Astrocyte (in vitro differentiated cells and primary cell): ENCODE data around the gene HOXD4. TPM values are rescaled to one million over a fixed set of nuclear protein-coding genes. Genes with fewer than 3 reads are reported as not detected.

Experiments used
- DNase-seq: peaks from one replicate; pipeline ENCODE4 v3.0.0-alpha.2; 2010; ENCODE audit warnings: low read depth
- FAIRE-seq: peaks from 2 replicates; lab custom pipeline; 2011; peaks lifted over from hg19 to GRCh38; lab: Jason Lieb, UNC
- H2AFZ ChIP-seq: 2 replicates; pipeline ENCODE4 v1.6.0; 2012; ENCODE audit warnings: low read depth, low read length, inconsistent platforms
- H3K27ac ChIP-seq: 2 replicates; pipeline ENCODE4 v1.5.1; 2011; ENCODE audit warnings: low read depth, low read length, inconsistent platforms
- H3K27me3 ChIP-seq: 2 replicates; pipeline ENCODE4 v1.6.0; 2011; ENCODE audit warnings: low read length, inconsistent platforms; ENCODE audit not compliant: insufficient read depth
- H3K36me3 ChIP-seq: 2 replicates; pipeline ENCODE4 v1.5.1; 2011; ENCODE audit warnings: low read length, inconsistent platforms; ENCODE audit not compliant: insufficient read depth
- H3K4me1 ChIP-seq: 2 replicates; pipeline ENCODE4 v1.5.1; 2011; ENCODE audit warnings: low read length, inconsistent platforms; ENCODE audit not compliant: insufficient read depth
- H3K4me2 ChIP-seq: 2 replicates; pipeline ENCODE4 v1.6.0; 2012; ENCODE audit warnings: low read length, inconsistent platforms
- H3K4me3 ChIP-seq: 2 replicates; pipeline ENCODE4 v1.5.1; 2011; ENCODE audit warnings: low read depth, mild to moderate bottlenecking, low read length, inconsistent platforms; ENCODE audit not compliant: insufficient read depth
- H3K79me2 ChIP-seq: 2 replicates; pipeline ENCODE4 v1.6.0; 2012; ENCODE audit warnings: mild to moderate bottlenecking, low read length, inconsistent platforms; ENCODE audit not compliant: insufficient read depth
- H3K9ac ChIP-seq: 2 replicates; pipeline ENCODE4 v1.6.0; 2012; ENCODE audit warnings: mild to moderate bottlenecking, low read length, inconsistent platforms
- H3K9me3 ChIP-seq: 2 replicates; pipeline ENCODE4 v1.5.1; 2012; ENCODE audit warnings: low read depth, mild to moderate bottlenecking, low read length, inconsistent platforms; ENCODE audit not compliant: insufficient read depth
- H4K20me1 ChIP-seq: 2 replicates; pipeline ENCODE4 v1.6.0; 2012; ENCODE audit warnings: low read length, inconsistent platforms; ENCODE audit not compliant: insufficient read depth
- H3K27ac Mint-ChIP-seq: one replicate; pipeline ENCODE4 v1.8.0; 2021; ENCODE audit warnings: mild to moderate bottlenecking, mixed read lengths; ENCODE audit not compliant: unreplicated experiment
- H3K27me3 Mint-ChIP-seq: one replicate; pipeline ENCODE4 v1.8.0; 2021; ENCODE audit warnings: low read depth, mixed read lengths; ENCODE audit not compliant: unreplicated experiment
- H3K36me3 Mint-ChIP-seq: one replicate; pipeline ENCODE4 v1.8.0; 2021; ENCODE audit warnings: low read depth, mixed read lengths; ENCODE audit not compliant: unreplicated experiment
- H3K4me1 Mint-ChIP-seq: one replicate; pipeline ENCODE4 v1.8.0; 2021; ENCODE audit warnings: low read depth, mixed read lengths; ENCODE audit not compliant: unreplicated experiment
- H3K4me3 Mint-ChIP-seq: one replicate; pipeline ENCODE4 v1.8.0; 2021; ENCODE audit warnings: mild to moderate bottlenecking, moderate library complexity, mixed read lengths; ENCODE audit not compliant: unreplicated experiment
- H3K9me3 Mint-ChIP-seq: one replicate; pipeline ENCODE4 v1.8.0; 2021; ENCODE audit warnings: mild to moderate bottlenecking, mixed read lengths; ENCODE audit not compliant: unreplicated experiment
- EZH2 ChIP-seq: IDR thresholded peaks from 2 replicates; pipeline ENCODE4 v1.6.1; 2012; ENCODE audit warnings: mild to moderate bottlenecking, low read length, inconsistent platforms; ENCODE audit not compliant: insufficient read depth
- total RNA-seq: library from RNA; stranded (reverse); gene quantifications from 2 replicates; pipeline ENCODE4 v1.2.1, GENCODE V29; 2021
- TF ChIP-seq, protein P1 (sequence below): IDR thresholded peaks from 2 replicates; pipeline ENCODE4 v1.5.1; 2011; ENCODE audit warnings: low read depth, mild to moderate bottlenecking, inconsistent platforms, low read length, moderate library complexity; ENCODE audit not compliant: insufficient read depth

The HOXD4 gene
- total RNA-seq, 1 donor from 2014 or later = not detected

DNA sequence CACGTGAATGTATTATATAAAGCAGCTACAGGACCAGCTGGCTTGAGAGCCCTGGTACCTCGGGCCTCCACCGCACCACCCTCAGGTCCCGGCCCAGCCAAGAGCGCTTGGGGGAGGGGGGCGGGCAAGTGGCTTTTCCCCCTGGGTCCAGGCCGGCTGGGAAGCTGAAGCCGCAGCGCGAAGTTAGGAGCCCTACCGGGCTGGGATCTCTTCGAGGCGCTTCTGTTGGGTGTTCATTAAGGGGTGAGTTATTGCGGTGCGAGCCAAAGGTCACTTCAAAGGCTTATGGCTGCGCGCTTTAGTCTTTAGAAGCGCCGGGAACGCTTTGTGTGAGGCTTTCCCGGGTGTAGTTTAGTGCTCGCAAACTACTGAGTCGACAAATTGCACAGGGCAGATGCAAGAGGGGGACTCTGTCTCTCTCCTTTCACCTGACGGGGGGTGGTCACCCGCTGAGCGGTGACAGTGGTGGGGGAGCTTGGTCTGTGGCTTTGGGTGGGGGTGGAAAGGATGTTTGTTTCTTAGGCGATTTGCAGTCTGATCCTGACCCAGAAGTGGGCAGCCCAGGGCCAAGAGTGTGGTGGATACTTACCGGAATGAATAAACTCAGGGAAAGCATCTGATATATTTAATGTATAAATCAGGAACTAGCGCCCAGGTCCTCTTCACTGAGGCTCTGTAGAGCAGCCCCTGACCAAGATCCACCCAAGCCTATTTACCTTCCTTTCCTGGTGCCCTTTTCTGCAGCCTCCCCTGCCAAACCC, 11.7 kb downstream of the HOXD4 start:
- peak overlapping the region; percentile 82 for H3K4me2 ChIP-seq
- H3K9me3 Mint-ChIP-seq = peaks cover 30% of the 10 kb centered on the region
- DNase-seq (peak; percentile 57), FAIRE-seq (no peak)
- no peaks in the 10 kb centered on the region for H3K4me1 Mint-ChIP-seq
- H2AFZ ChIP-seq = no peak overlapping the region
- H4K20me1 ChIP-seq = no peaks in the 10 kb centered on the region
- peaks cover 8% of the 10 kb centered on the region for H3K4me1 ChIP-seq
- no peak overlapping the region for H3K27ac ChIP-seq
- no peak overlapping the region for H3K4me3 Mint-ChIP-seq
- peaks cover 90% of the 10 kb centered on the region for H3K27me3 Mint-ChIP-seq
- peak overlapping the region; percentile 53 for H3K27ac Mint-ChIP-seq
- peak overlapping the region; percentile 1 for H3K9ac ChIP-seq
- peaks cover 2% of the 10 kb centered on the region for H3K9me3 ChIP-seq
- H3K36me3 Mint-ChIP-seq = peaks cover 4% of the 10 kb centered on the region
- peaks cover 85% of the 10 kb centered on the region for H3K27me3 ChIP-seq
- TF ChIP-seq, protein P1, sequence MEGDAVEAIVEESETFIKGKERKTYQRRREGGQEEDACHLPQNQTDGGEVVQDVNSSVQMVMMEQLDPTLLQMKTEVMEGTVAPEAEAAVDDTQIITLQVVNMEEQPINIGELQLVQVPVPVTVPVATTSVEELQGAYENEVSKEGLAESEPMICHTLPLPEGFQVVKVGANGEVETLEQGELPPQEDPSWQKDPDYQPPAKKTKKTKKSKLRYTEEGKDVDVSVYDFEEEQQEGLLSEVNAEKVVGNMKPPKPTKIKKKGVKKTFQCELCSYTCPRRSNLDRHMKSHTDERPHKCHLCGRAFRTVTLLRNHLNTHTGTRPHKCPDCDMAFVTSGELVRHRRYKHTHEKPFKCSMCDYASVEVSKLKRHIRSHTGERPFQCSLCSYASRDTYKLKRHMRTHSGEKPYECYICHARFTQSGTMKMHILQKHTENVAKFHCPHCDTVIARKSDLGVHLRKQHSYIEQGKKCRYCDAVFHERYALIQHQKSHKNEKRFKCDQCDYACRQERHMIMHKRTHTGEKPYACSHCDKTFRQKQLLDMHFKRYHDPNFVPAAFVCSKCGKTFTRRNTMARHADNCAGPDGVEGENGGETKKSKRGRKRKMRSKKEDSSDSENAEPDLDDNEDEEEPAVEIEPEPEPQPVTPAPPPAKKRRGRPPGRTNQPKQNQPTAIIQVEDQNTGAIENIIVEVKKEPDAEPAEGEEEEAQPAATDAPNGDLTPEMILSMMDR = no peak
- TF ChIP-seq EZH2 = no peak
- no peak overlapping the region for H3K4me3 ChIP-seq
- no peaks in the 10 kb centered on the region for H3K36me3 ChIP-seq
- H3K79me2 ChIP-seq = no peaks in the 10 kb centered on the region

DNA sequence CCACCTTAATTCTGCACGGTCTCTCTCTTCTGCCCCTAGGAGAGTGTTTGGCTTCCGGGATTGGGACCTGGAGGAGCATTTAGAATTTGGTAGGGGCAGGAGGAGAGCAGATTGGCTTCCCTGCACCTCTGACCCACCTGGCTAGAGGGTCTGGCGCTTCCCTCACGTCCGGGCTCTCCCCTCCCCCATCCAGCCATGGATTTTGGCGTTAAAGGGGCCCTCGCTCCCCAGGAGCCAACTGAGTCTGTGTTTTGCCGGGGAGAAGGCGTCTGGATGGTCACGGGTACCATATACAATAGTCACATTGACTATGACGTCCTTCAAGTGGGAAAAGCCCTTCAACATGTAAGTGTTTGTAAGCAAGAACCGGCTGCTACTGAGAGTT, 12.3 kb downstream of the HOXD4 start:
- TF ChIP-seq EZH2 = no peak
- TF ChIP-seq, protein P1 = no peak
- no peaks in the 10 kb centered on the region for H3K4me1 Mint-ChIP-seq
- Histone ChIP-seq H3K27ac (no peak overlapping the region), H3K79me2 (no peaks in the 10 kb centered on the region), H4K20me1 (no peaks in the 10 kb centered on the region), H3K9me3 (peaks cover 2% of the 10 kb centered on the region), H2AFZ (no peak overlapping the region), H3K36me3 (no peaks in the 10 kb centered on the region), H3K9ac (no peak overlapping the region), H3K4me3 (no peak overlapping the region), H3K4me2 (peak overlapping the region; percentile 82), H3K27me3 (peaks cover 80% of the 10 kb centered on the region), H3K4me1 (peaks cover 8% of the 10 kb centered on the region)
- peaks cover 4% of the 10 kb centered on the region for H3K36me3 Mint-ChIP-seq
- peaks cover 85% of the 10 kb centered on the region for H3K27me3 Mint-ChIP-seq
- H3K9me3 Mint-ChIP-seq = peaks cover 28% of the 10 kb centered on the region
- H3K4me3 Mint-ChIP-seq = no peak overlapping the region
- no peak for DNase-seq
- FAIRE-seq = no peak
- H3K27ac Mint-ChIP-seq = no peak overlapping the region

DNA sequence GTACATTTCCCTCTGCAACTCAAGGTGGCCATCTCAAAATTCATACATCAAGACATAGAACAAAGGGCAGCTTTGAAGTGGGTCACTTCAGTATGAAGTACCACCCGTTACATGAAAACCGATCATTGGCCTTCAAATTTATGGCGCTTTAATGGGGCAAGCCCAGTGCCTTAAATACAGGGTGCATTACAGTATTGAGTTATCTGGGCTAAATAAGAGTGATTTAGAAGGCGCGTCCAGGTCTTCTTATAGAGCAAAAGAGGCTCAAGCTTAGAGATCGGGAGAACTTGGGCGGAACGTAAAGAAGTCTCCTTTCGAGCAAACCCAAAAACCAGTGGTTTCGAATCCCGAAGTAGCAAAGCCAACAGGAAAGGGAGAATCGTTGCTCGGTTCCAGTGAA, 12.9 kb downstream of the HOXD4 start:
- H4K20me1 ChIP-seq = no peaks in the 10 kb centered on the region
- no peak for DNase-seq
- H3K27me3 Mint-ChIP-seq = peaks cover 84% of the 10 kb centered on the region
- peak overlapping the region; percentile 10 for H2AFZ ChIP-seq
- peaks cover 4% of the 10 kb centered on the region for H3K36me3 Mint-ChIP-seq
- no peak overlapping the region for H3K4me3 Mint-ChIP-seq
- no peaks in the 10 kb centered on the region for H3K36me3 ChIP-seq
- no peak overlapping the region for H3K27ac ChIP-seq
- no peak overlapping the region for H3K27ac Mint-ChIP-seq
- H3K9ac ChIP-seq = peak overlapping the region; percentile 18
- FAIRE-seq = no peak
- peaks cover 76% of the 10 kb centered on the region for H3K27me3 ChIP-seq
- no peak overlapping the region for H3K4me3 ChIP-seq
- H3K4me2 ChIP-seq = peak overlapping the region; percentile 75
- H3K79me2 ChIP-seq = no peaks in the 10 kb centered on the region
- H3K9me3 ChIP-seq = peaks cover 2% of the 10 kb centered on the region
- H3K9me3 Mint-ChIP-seq = peaks cover 28% of the 10 kb centered on the region
- TF ChIP-seq EZH2 = no peak
- TF ChIP-seq, protein P1 = no peak
- no peaks in the 10 kb centered on the region for H3K4me1 Mint-ChIP-seq
- H3K4me1 ChIP-seq = peaks cover 8% of the 10 kb centered on the region
